ENCODE measurements around the gene NFYC.

DNA sequence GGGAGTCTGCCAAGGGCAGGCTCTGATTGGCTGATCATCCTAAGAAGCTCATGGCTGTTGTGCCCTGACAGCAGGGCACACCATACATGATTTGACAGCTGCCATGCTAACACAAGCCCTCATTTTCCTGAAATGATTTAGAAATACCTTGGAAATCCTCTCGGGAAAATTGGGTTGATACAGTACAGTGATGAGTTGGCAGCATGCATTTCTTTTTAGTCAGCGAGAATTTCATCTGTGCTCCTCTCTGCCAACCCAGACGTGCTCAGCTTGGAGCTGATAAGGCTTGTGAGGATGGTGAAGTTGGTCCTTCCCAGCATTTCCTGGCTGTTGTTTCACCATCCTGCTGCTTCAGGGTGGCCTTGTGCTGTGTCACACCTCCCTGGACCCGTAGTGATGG is 69.5 kb downstream of the NFYC start:
- TF ChIP-seq, protein P1, sequence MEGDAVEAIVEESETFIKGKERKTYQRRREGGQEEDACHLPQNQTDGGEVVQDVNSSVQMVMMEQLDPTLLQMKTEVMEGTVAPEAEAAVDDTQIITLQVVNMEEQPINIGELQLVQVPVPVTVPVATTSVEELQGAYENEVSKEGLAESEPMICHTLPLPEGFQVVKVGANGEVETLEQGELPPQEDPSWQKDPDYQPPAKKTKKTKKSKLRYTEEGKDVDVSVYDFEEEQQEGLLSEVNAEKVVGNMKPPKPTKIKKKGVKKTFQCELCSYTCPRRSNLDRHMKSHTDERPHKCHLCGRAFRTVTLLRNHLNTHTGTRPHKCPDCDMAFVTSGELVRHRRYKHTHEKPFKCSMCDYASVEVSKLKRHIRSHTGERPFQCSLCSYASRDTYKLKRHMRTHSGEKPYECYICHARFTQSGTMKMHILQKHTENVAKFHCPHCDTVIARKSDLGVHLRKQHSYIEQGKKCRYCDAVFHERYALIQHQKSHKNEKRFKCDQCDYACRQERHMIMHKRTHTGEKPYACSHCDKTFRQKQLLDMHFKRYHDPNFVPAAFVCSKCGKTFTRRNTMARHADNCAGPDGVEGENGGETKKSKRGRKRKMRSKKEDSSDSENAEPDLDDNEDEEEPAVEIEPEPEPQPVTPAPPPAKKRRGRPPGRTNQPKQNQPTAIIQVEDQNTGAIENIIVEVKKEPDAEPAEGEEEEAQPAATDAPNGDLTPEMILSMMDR (IDR thresholded peaks at IDR 0.05), result no peak
- TF ChIP-seq RCOR1 (IDR thresholded peaks at IDR 0.05; ENCODE audit: low read length), result no peak
- no peak for TF ChIP-seq TCF12 (IDR thresholded peaks at IDR 0.05)
- no peak for TF ChIP-seq FOSL2 (IDR thresholded peaks at IDR 0.05; ENCODE audit: borderline replicate concordance, low read depth)
- TF ChIP-seq POLR2AphosphoS5 (IDR thresholded peaks at IDR 0.05; ENCODE audit: low read depth, low read length), result no peak
- TF ChIP-seq FOXJ3 (CRISPR knock-in tag; IDR thresholded peaks at IDR 0.05), result no peak
- TF ChIP-seq SIN3A (IDR thresholded peaks at IDR 0.05; ENCODE audit: borderline replicate concordance, low read depth, low read length), result no peak
- no peak for TF ChIP-seq EP300 (IDR thresholded peaks at IDR 0.05; ENCODE audit: borderline replicate concordance in 1 of 2, low read depth in 1 of 2, low read length in 1 of 2)
- no peak for TF ChIP-seq RAD21 (IDR thresholded peaks at IDR 0.05; ENCODE audit: low read length)
- TF ChIP-seq TEAD4 (IDR thresholded peaks at IDR 0.05; ENCODE audit: borderline replicate concordance, insufficient read depth), result no peak
- no peak for TF ChIP-seq EZH2phosphoT487 (IDR thresholded peaks at IDR 0.05; ENCODE audit: borderline replicate concordance, low read depth)

Measured in SK-N-SH (cell line).